Skin of body (tissue), 2 donors: ENCODE measurements around the gene ADORA2A. TPM values are rescaled to one million over a fixed set of nuclear protein-coding genes. Genes with fewer than 3 reads are reported as not detected.

Source experiments
- DNase-seq: peaks from one replicate; lab custom pipeline; 2025; lab: John Stamatoyannopoulos, UW
- total RNA-seq: library from RNA; depleted of rRNA; stranded (reverse); fragments of >200 nt; gene quantifications from one replicate; pipeline ENCODE4 v1.2.3, GENCODE V29; 2014

Gene ADORA2A
- total RNA-seq, 1 donor from 2014 or later = 2.7 TPM

GRCh38 chr22:24446260-24446611 lies 18.8 kb downstream of the ADORA2A start:
- DNase-seq = no peak

GRCh38 chr22:24450610-24451009 lies 23.2 kb downstream of the ADORA2A start:
- DNase-seq = no peak

- no peak for DNase-seq
Measured at GRCh38 chr22:24451162-24451561, 23.8 kb downstream of the ADORA2A start.

GRCh38 chr22:24453853-24454252 lies 26.5 kb downstream of the ADORA2A start:
- no peak for DNase-seq

GRCh38 chr22:24455039-24455438 lies 27.6 kb downstream of the ADORA2A start:
- no peak for DNase-seq

DNA sequence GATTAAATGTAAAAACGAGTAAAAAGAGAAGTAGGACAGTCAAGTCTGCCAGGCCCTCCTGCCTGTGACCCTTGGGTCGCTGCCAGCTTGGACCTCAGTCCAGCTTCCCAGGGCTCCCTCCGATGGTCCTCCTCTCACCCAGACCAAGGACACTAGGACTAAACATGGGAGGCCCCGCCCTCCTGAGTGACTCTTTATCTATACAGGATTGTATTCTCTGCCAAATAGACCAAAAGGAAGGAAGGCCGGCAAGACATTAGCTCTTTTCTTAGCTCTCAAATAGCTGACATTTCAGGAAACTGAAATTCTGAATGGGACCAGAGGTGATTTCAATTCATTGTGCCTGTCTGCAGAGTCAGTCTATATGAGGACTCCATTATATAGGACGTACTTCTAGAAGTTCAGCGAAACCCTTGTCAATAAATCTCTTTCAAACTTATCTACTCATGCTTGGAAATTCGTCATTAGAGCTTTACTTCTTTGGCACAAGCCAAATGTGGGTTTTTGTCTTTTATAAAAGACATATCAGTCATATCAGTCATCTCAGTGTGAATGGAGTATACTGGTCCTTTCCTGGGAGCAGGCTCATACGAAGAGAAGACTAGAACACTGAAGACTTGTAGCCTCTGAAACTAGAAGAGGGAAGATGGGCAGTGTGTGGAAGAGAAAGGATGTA lies 28.5 kb downstream of the ADORA2A start:
- no peak for DNase-seq

DNA sequence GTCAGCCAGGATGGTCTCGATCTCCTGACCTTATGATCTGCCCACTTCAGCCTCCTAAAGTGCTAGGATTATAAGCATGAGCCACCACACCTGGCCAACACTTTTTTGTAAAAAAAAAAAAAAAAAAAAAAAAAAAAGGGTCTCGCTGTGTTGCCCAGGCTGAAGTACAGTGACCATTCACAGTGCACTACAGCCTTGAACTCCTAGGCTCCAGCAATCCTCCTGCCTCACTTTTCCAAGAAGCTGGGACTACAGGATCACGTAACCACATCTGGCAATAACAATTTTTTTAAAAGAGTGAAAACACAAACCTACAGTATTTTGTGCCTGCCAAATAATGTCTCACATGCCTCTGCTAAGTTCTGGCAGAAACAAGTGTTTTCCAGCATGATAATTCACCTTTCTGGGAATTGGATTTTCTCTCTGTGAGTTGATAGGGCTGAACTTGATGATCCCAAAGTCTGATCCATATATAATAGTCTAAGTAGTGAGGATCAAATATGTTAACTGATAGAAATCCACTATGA lies 30.6 kb downstream of the ADORA2A start:
- DNase-seq = peak; percentile 33

- no peak for DNase-seq
Measured at GRCh38 chr22:24459911-24460310, 32.5 kb downstream of the ADORA2A start.

DNA sequence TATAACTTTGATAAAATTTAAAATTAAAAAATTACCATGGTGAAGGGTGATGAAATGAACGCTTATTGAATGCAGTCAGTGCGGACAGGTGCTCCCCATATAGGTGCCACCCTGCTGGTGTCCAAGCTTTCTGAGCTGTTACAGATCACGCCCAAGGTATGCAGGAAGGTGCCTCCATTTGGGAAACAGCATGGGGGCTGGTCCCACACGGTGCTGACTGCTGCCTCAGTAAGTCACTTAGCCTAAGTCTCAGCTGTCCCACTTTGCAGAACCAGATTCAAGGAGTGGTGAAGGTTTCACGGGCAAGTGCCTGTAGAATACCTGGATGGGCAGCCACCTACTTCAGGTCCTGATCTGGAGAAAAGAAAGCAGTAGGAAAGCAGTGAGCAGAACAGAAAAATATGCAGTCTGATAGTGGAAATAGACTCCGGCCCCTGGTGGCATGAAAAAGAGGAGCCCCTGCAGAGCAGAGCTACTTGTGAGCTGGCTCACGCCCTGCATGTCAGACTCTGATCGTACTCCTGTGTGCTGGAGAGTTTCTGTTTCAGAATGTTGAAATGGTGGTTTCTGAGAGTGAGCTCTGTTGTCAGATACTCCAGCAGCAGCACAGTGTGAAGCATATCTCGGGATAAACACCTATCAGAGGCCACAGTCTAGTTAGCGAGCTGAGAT lies 33.2 kb downstream of the ADORA2A start:
- DNase-seq = no peak

DNA sequence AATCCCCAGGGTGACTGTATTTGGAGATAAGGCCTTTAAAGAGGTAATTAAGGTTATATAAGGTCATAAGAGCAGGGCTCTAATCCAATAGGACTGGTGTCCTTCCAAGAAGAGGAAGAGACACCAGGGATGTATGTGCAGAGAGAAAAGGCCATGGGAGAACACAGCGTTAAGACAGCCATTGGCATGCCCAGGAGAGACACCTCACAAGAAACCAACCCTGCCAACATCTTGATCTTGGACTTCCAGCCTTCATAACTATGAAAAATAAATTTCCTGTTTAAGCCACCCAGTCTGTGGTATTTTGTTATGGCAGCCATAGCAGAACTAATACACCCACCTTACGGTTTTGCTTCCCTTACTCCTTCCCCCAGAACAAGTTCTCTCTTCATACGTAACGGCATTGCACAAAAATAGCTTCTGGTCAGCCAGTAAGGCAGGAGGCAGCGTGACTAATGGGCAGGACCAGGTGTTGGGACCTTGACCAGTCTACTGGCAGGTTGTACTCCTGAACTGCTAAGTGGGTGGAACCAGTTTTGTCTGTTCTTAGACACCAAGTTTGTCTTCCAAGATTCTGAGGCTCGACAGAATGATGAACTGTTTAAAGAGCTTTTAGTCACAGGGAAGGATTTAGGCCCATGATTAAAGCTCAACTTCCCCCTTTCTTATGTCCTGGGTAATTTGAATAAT lies 35.8 kb downstream of the ADORA2A start:
- no peak for DNase-seq

DNA sequence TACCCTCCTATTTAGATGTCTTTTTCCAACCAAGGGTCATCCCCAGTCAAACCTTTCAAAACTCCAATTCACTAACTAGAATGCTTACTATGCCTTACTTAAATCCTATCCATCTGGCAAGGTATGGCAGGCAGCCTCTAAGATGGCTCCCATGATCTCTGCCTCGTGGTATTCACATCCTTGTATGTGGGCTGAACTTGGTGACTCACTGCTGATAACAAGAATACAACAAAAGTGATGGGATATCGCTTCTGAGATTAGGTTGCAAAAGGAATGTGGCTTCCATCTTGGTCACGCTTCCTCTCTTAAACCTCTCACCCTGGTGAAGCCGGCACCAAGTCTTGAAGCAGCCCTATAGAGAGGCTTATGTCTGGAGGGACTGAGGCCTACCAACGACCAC lies 38.2 kb downstream of the ADORA2A start:
- no peak for DNase-seq

GRCh38 chr22:24465975-24466374 lies 38.6 kb downstream of the ADORA2A start:
- DNase-seq = no peak

DNA sequence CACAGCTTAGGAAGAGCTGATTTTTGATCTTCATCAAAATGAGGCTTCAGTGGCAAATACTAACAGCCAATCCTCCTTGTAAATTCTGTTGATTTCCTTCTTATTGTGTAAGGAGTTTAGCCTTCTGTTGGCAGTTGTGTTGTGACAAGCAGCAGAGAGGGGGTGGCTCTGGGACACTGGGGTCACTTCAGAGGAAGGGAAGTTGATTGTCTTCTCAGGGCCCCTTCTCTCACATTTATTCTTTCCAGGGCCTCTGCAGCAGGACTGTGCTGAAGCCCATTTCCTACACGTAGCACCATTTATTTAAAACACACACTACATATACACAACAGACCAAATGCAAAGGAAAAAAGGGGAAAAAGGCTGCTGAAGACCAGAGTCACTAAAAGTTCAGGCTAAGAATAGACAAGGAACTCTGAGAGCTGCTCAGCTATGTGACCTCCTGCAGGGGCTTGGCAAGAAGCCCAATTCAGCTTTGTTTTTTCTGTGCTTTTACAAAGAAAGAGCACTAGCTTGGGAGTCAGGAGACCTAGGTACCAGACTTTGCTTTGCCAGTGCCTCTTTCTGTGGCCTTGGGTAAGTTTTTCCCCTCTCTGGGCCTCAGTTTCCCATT lies 39.4 kb downstream of the ADORA2A start:
- DNase-seq = peak; percentile 57

DNA sequence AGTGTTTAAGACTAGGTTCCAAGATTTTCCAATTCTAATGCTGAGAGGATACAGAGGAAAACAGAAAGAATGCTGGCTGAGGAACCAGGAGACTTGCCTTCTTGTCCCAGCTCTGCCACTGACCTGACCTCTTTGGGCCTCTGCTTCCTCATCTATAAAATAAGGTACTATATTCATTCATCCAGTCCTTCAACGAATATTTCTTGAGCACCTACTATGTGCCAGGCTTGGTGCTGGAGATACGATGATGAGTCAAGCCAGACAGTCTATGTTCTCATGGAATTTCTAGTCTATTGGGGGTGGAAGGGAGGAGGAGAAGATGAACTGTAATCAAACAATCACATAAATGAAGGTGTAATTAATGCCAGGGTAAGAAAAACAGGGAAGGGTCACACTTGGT lies 39.9 kb downstream of the ADORA2A start:
- DNase-seq = no peak

DNA sequence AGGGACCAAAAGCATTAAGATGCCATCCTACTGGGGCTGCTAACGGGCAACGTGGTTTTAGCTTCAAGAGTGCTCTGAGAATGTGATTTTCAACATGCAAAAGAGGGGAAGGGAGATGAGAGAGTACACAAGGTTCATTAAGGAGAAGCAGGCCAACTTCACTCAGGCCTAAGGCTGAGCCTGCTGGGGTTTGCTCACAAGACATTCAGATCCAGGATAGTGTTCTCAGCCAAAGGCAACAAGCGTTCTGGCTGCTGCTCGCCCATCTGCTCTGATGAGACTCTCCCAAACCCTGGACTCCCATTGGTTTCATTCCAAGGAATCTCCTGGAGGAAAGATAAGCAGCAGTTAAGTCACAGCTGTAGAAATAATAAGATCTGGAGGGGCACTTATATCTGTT lies 44.2 kb downstream of the ADORA2A start:
- DNase-seq = no peak

GRCh38 chr22:24473284-24473683 lies 45.9 kb downstream of the ADORA2A start:
- DNase-seq = no peak

- DNase-seq = no peak
Measured at GRCh38 chr22:24474221-24474620, 46.8 kb downstream of the ADORA2A start.

DNA sequence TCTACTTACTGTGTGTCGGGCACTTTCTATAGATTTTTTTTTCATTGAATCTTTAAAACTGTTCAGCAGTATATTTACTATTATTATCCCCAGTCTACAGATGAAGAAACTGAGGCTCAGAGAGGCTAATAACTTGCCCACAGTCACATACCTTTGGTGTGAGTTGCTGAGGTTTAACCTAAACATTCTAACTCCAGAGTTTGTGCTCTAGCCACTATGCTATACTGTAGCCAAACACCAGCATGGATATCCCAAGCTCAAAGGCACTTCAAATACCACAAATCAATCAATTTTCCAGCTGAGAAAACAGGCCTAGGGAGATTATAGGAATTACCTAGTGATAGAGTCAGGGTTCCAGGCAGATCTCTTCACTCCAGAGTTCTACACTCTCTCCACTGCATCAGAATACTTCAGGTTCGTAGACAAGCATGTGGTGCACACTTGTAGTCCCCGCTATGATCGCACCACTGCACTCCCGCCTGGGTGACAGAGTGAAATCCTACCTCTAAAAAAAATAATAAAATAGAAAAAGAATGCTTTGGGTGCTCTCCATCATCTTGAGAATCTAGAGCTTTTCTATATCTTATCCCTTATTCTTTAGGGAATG lies 47.4 kb downstream of the ADORA2A start:
- DNase-seq = no peak

- DNase-seq = no peak
Measured at GRCh38 chr22:24481641-24482040, 54.2 kb downstream of the ADORA2A start.

GRCh38 chr22:24482575-24482974 lies 55.2 kb downstream of the ADORA2A start:
- peak; percentile 25 for DNase-seq

- DNase-seq = no peak
Measured at GRCh38 chr22:24482998-24483397, 55.6 kb downstream of the ADORA2A start.
